ENCODE measurements around the gene DOCK1. TPM values are rescaled to one million over a fixed set of nuclear protein-coding genes. Genes with fewer than 3 reads are reported as not detected.
"Not testable (repeated sequence)": the region's sequence is repeated elsewhere in the genome, so short reads cannot be mapped to it uniquely, and the experiment has no call there.

Gene DOCK1
- total and polyA plus RNA-seq, 4 donors, result 10.9 to 82.6 (median 43.3) TPM

- H3K27ac ChIP-seq (ENCODE audit: low read depth in 1 of 2, low read length in 2 of 2), result no peak overlapping the region
- H3K9me3 ChIP-seq (ENCODE audit: control insufficient read depth, low read length), result no peaks in the 10 kb centered on the region
- no peaks in the 10 kb centered on the region for H3K36me3 ChIP-seq (ENCODE audit: control insufficient read depth in 1 of 2, insufficient read depth in 2 of 2, low read length in 1 of 2)
- WGBS, 2 donors, result 60 to 61% methylated on average over 5 of the region's 5 CpGs
- intact Hi-C loops (cut with DNase I), result no loop called here
- no peaks in the 10 kb centered on the region for H3K4me1 ChIP-seq (ENCODE audit: control insufficient read depth in 1 of 2, insufficient read depth in 2 of 2, low read length in 2 of 2)
- H3K4me3 ChIP-seq (ENCODE audit: low read length in 2 of 2), result no peak overlapping the region
- ATAC-seq (ENCODE audit: low FRiP score) (no peak), DNase-seq (no peak)
- H3K27me3 ChIP-seq (ENCODE audit: control insufficient read depth in 1 of 2, insufficient read depth in 2 of 2, low read length in 1 of 2), result no peaks in the 10 kb centered on the region
Measured at GRCh38 chr10:126935263-126935946, 30.2 kb downstream of the DOCK1 start.

GRCh38 chr10:126937026-126937425 lies 31.8 kb downstream of the DOCK1 start:
- no peak for DNase-seq
- no peaks in the 10 kb centered on the region for H3K27me3 ChIP-seq (ENCODE audit: control insufficient read depth in 1 of 2, insufficient read depth in 2 of 2, low read length in 1 of 2)
- no peaks in the 10 kb centered on the region for H3K9me3 ChIP-seq (ENCODE audit: control insufficient read depth, low read length)
- ATAC-seq (ENCODE audit: low FRiP score), result no peak
- WGBS, 2 donors, result 79 to 81% methylated on average over 3 of the region's 3 CpGs
- no peak overlapping the region for H3K4me3 ChIP-seq (ENCODE audit: low read length in 2 of 2)
- intact Hi-C loops (cut with DNase I), result no loop called here
- no peaks in the 10 kb centered on the region for H3K36me3 ChIP-seq (ENCODE audit: control insufficient read depth in 1 of 2, insufficient read depth in 2 of 2, low read length in 1 of 2)
- no peaks in the 10 kb centered on the region for H3K4me1 ChIP-seq (ENCODE audit: control insufficient read depth in 1 of 2, insufficient read depth in 2 of 2, low read length in 2 of 2)
- H3K27ac ChIP-seq (ENCODE audit: low read depth in 1 of 2, low read length in 2 of 2), result no peak overlapping the region

GRCh38 chr10:126938121-126938520 lies 32.9 kb downstream of the DOCK1 start:
- H3K9me3 ChIP-seq (ENCODE audit: control insufficient read depth, low read length); H3K4me1 ChIP-seq (ENCODE audit: control insufficient read depth in 1 of 2, insufficient read depth in 2 of 2, low read length in 2 of 2); intact Hi-C loops (cut with DNase I); DNase-seq; ATAC-seq (ENCODE audit: low FRiP score); H3K36me3 ChIP-seq (ENCODE audit: control insufficient read depth in 1 of 2, insufficient read depth in 2 of 2, low read length in 1 of 2); H3K4me3 ChIP-seq (ENCODE audit: low read length in 2 of 2); H3K27me3 ChIP-seq (ENCODE audit: control insufficient read depth in 1 of 2, insufficient read depth in 2 of 2, low read length in 1 of 2); H3K27ac ChIP-seq (ENCODE audit: low read depth in 1 of 2, low read length in 2 of 2): not testable (repeated sequence)
- WGBS, 2 donors, result 97% methylated on average over 9 of the region's 9 CpGs

- no peak for ATAC-seq (ENCODE audit: low FRiP score)
- Histone ChIP-seq H3K4me3 (ENCODE audit: low read length in 2 of 2) (no peak overlapping the region), H3K27ac (ENCODE audit: low read depth in 1 of 2, low read length in 2 of 2) (no peak overlapping the region)
Measured at GRCh38 chr10:126939706-126940105, 34.5 kb downstream of the DOCK1 start.

GRCh38 chr10:126940670-126941310 lies 35.6 kb downstream of the DOCK1 start:
- H3K27ac ChIP-seq (ENCODE audit: low read depth in 1 of 2, low read length in 2 of 2), result no peak overlapping the region
- no peaks in the 10 kb centered on the region for H3K36me3 ChIP-seq (ENCODE audit: control insufficient read depth in 1 of 2, insufficient read depth in 2 of 2, low read length in 1 of 2)
- DNase-seq (no peak), ATAC-seq (ENCODE audit: low FRiP score) (no peak)
- intact Hi-C loops (cut with DNase I), result no loop called here
- no peaks in the 10 kb centered on the region for H3K27me3 ChIP-seq (ENCODE audit: control insufficient read depth in 1 of 2, insufficient read depth in 2 of 2, low read length in 1 of 2)
- no peaks in the 10 kb centered on the region for H3K9me3 ChIP-seq (ENCODE audit: control insufficient read depth, low read length)
- no peaks in the 10 kb centered on the region for H3K4me1 ChIP-seq (ENCODE audit: control insufficient read depth in 1 of 2, insufficient read depth in 2 of 2, low read length in 2 of 2)
- H3K4me3 ChIP-seq (ENCODE audit: low read length in 2 of 2), result no peak overlapping the region
- 96% methylated on average over 6 of the region's 6 CpGs for WGBS, 2 donors

More at GRCh38 chr10:126939706-126940105, 34.5 kb downstream of the DOCK1 start:
- no peaks in the 10 kb centered on the region for H3K27me3 ChIP-seq (ENCODE audit: control insufficient read depth in 1 of 2, insufficient read depth in 2 of 2, low read length in 1 of 2)
- no peak for DNase-seq
- intact Hi-C loops (cut with DNase I), result no loop called here
- WGBS, 2 donors, result 95 to 97% methylated on average over 6 of the region's 6 CpGs
- H3K36me3 ChIP-seq (ENCODE audit: control insufficient read depth in 1 of 2, insufficient read depth in 2 of 2, low read length in 1 of 2), result no peaks in the 10 kb centered on the region
- no peaks in the 10 kb centered on the region for H3K9me3 ChIP-seq (ENCODE audit: control insufficient read depth, low read length)
- H3K4me1 ChIP-seq (ENCODE audit: control insufficient read depth in 1 of 2, insufficient read depth in 2 of 2, low read length in 2 of 2), result no peaks in the 10 kb centered on the region

- Histone ChIP-seq H3K36me3 (ENCODE audit: control insufficient read depth in 1 of 2, insufficient read depth in 2 of 2, low read length in 1 of 2) (no peaks in the 10 kb centered on the region), H3K9me3 (ENCODE audit: control insufficient read depth, low read length) (no peaks in the 10 kb centered on the region), H3K4me1 (ENCODE audit: control insufficient read depth in 1 of 2, insufficient read depth in 2 of 2, low read length in 2 of 2) (no peaks in the 10 kb centered on the region), H3K27ac (ENCODE audit: low read depth in 1 of 2, low read length in 2 of 2) (no peak overlapping the region), H3K27me3 (ENCODE audit: control insufficient read depth in 1 of 2, insufficient read depth in 2 of 2, low read length in 1 of 2) (no peaks in the 10 kb centered on the region), H3K4me3 (ENCODE audit: low read length in 2 of 2) (no peak overlapping the region)
- ATAC-seq (ENCODE audit: low FRiP score) (no peak), DNase-seq (no peak)
- intact Hi-C loops (cut with DNase I), result no loop called here
- 86 to 92% methylated on average over 11 of the region's 11 CpGs for WGBS, 2 donors
Measured at GRCh38 chr10:126944191-126944590, 39.0 kb downstream of the DOCK1 start.

GRCh38 chr10:126945351-126946030 lies 40.3 kb downstream of the DOCK1 start:
- intact Hi-C loops (cut with DNase I), result no loop called here
- DNase-seq (no peak), ATAC-seq (ENCODE audit: low FRiP score) (no peak)
- no peaks in the 10 kb centered on the region for H3K9me3 ChIP-seq (ENCODE audit: control insufficient read depth, low read length)
- H3K4me3 ChIP-seq (ENCODE audit: low read length in 2 of 2), result no peak overlapping the region
- no peaks in the 10 kb centered on the region for H3K4me1 ChIP-seq (ENCODE audit: control insufficient read depth in 1 of 2, insufficient read depth in 2 of 2, low read length in 2 of 2)
- whole genome bisulfite sequencing, 2 donors, result 85 to 90% methylated on average over 15 of the region's 15 CpGs
- H3K36me3 ChIP-seq (ENCODE audit: control insufficient read depth in 1 of 2, insufficient read depth in 2 of 2, low read length in 1 of 2), result no peaks in the 10 kb centered on the region
- no peak overlapping the region for H3K27ac ChIP-seq (ENCODE audit: low read depth in 1 of 2, low read length in 2 of 2)
- no peaks in the 10 kb centered on the region for H3K27me3 ChIP-seq (ENCODE audit: control insufficient read depth in 1 of 2, insufficient read depth in 2 of 2, low read length in 1 of 2)

GRCh38 chr10:126946746-126947145 lies 41.5 kb downstream of the DOCK1 start:
- H3K9me3 ChIP-seq (ENCODE audit: control insufficient read depth, low read length), result no peaks in the 10 kb centered on the region
- no peak overlapping the region for H3K4me3 ChIP-seq (ENCODE audit: low read length in 2 of 2)
- DNase-seq (no peak), ATAC-seq (ENCODE audit: low FRiP score) (no peak)
- no peaks in the 10 kb centered on the region for H3K4me1 ChIP-seq (ENCODE audit: control insufficient read depth in 1 of 2, insufficient read depth in 2 of 2, low read length in 2 of 2)
- 98 to 99% methylated on average over 6 of the region's 6 CpGs for WGBS, 2 donors
- H3K27ac ChIP-seq (ENCODE audit: low read depth in 1 of 2, low read length in 2 of 2), result no peak overlapping the region
- no peaks in the 10 kb centered on the region for H3K36me3 ChIP-seq (ENCODE audit: control insufficient read depth in 1 of 2, insufficient read depth in 2 of 2, low read length in 1 of 2)
- intact Hi-C loops (cut with DNase I), result no loop called here
- no peaks in the 10 kb centered on the region for H3K27me3 ChIP-seq (ENCODE audit: control insufficient read depth in 1 of 2, insufficient read depth in 2 of 2, low read length in 1 of 2)
